ENCODE results near the gene OGFR.

Gene OGFR

GRCh38 chr20:62765021-62765420 is 39.6 kb upstream of the OGFR start:
- Histone ChIP-seq H3K4me3 (IDR thresholded peaks at IDR 0.05; ENCODE audit: insufficient read depth, low read depth, low read length) (no peak overlapping the region), H2AFZ (ENCODE audit: low read depth) (no peak overlapping the region), H3K79me2 (ENCODE audit: insufficient read depth, low read depth) (no peaks in the 10 kb centered on the region), H3K36me3 (ENCODE audit: insufficient read depth) (no peaks in the 10 kb centered on the region), H3K9ac (no peak overlapping the region), H4K20me1 (ENCODE audit: insufficient read depth) (no peaks in the 10 kb centered on the region), H3K4me1 (ENCODE audit: low read depth, poor library complexity, severe bottlenecking) (no peaks in the 10 kb centered on the region), H3K27ac (no peak overlapping the region), H3K4me2 (no peak overlapping the region), H3K27me3 (ENCODE audit: insufficient read depth, low read depth) (peaks cover 95% of the 10 kb centered on the region)
- TF ChIP-seq, protein P1, sequence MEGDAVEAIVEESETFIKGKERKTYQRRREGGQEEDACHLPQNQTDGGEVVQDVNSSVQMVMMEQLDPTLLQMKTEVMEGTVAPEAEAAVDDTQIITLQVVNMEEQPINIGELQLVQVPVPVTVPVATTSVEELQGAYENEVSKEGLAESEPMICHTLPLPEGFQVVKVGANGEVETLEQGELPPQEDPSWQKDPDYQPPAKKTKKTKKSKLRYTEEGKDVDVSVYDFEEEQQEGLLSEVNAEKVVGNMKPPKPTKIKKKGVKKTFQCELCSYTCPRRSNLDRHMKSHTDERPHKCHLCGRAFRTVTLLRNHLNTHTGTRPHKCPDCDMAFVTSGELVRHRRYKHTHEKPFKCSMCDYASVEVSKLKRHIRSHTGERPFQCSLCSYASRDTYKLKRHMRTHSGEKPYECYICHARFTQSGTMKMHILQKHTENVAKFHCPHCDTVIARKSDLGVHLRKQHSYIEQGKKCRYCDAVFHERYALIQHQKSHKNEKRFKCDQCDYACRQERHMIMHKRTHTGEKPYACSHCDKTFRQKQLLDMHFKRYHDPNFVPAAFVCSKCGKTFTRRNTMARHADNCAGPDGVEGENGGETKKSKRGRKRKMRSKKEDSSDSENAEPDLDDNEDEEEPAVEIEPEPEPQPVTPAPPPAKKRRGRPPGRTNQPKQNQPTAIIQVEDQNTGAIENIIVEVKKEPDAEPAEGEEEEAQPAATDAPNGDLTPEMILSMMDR (conservative IDR thresholded peaks at IDR 0.05; ENCODE audit: low read depth, low read length): no peak

DNA sequence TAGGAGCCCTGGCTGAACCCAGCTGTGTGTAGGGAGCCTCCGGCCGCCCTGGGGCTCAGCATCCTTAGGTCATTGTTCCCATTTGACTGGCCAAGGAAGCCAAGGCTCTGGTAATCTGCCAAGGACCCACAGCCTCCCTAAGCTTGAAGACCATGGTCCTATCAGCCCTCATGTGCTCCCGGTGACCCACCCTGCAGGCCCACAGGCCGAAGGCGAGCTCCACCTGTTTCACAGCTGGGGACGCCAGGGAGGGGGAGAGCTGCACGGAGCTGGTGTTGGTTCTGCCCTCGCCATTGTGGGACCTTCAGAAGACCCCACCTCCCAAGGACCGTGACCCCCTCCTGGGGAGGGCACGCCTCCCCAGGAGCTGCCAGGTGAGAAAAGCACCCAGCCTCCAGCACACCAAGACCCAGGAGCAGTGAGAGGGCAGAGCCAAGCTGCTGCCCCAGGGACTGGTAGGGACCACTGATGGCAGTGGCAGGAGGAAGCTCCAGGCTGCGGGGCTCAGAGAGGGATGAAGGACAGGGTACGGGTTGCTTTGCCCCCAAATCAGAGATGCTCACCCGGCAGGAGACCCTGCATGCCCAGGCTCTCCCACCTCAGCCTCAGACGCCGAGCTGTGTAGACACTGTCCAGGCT is 39.1 kb upstream of the OGFR start:
- Histone ChIP-seq H3K4me2 (no peak overlapping the region), H3K27me3 (ENCODE audit: insufficient read depth, low read depth) (peaks cover 97% of the 10 kb centered on the region), H2AFZ (ENCODE audit: low read depth) (no peak overlapping the region), H3K4me1 (ENCODE audit: low read depth, poor library complexity, severe bottlenecking) (no peaks in the 10 kb centered on the region), H3K27ac (no peak overlapping the region), H4K20me1 (ENCODE audit: insufficient read depth) (no peaks in the 10 kb centered on the region), H3K4me3 (IDR thresholded peaks at IDR 0.05; ENCODE audit: insufficient read depth, low read depth, low read length) (no peak overlapping the region), H3K9ac (no peak overlapping the region), H3K36me3 (ENCODE audit: insufficient read depth) (no peaks in the 10 kb centered on the region), H3K79me2 (ENCODE audit: insufficient read depth, low read depth) (no peaks in the 10 kb centered on the region)
- TF ChIP-seq, protein P1 (conservative IDR thresholded peaks at IDR 0.05; ENCODE audit: low read depth, low read length): no peak

DNA sequence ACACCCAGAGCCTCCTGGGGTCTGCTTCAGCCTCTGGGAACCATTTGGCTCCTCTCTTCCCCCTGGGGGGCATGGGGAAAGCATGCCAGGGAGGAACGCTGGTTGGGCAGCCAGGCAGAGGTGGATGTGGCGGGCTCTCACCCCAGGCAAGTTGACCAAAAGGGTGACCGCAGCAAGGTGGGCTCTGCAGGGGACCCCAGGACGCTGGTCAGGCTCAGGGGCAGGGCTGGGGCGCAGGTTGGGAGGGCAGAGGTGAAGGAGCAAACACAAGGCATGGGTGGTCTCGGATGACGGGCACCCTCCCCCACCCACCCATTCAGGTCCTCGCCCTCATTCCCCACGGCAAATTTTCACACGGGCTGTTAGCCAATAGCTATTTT is 38.6 kb upstream of the OGFR start:
- H4K20me1 ChIP-seq (ENCODE audit: insufficient read depth): no peaks in the 10 kb centered on the region
- no peaks in the 10 kb centered on the region for H3K4me1 ChIP-seq (ENCODE audit: low read depth, poor library complexity, severe bottlenecking)
- H2AFZ ChIP-seq (ENCODE audit: low read depth): no peak overlapping the region
- H3K27me3 ChIP-seq (ENCODE audit: insufficient read depth, low read depth): peaks cover 97% of the 10 kb centered on the region
- TF ChIP-seq, protein P1 (conservative IDR thresholded peaks at IDR 0.05; ENCODE audit: low read depth, low read length): no peak
- H3K27ac ChIP-seq: no peak overlapping the region
- H3K4me2 ChIP-seq: no peak overlapping the region
- H3K4me3 ChIP-seq (IDR thresholded peaks at IDR 0.05; ENCODE audit: insufficient read depth, low read depth, low read length): no peak overlapping the region
- H3K36me3 ChIP-seq (ENCODE audit: insufficient read depth): no peaks in the 10 kb centered on the region
- H3K79me2 ChIP-seq (ENCODE audit: insufficient read depth, low read depth): no peaks in the 10 kb centered on the region
- H3K9ac ChIP-seq: no peak overlapping the region

GRCh38 chr20:62766716-62767115 is 37.9 kb upstream of the OGFR start:
- H3K36me3 ChIP-seq (ENCODE audit: insufficient read depth): no peaks in the 10 kb centered on the region

More at GRCh38 chr20:62766716-62767115, 37.9 kb upstream of the OGFR start:
- no peaks in the 10 kb centered on the region for H3K4me1 ChIP-seq (ENCODE audit: low read depth, poor library complexity, severe bottlenecking)
- no peaks in the 10 kb centered on the region for H4K20me1 ChIP-seq (ENCODE audit: insufficient read depth)
- TF ChIP-seq, protein P1 (conservative IDR thresholded peaks at IDR 0.05; ENCODE audit: low read depth, low read length): no peak
- H3K27me3 ChIP-seq (ENCODE audit: insufficient read depth, low read depth): peaks cover 97% of the 10 kb centered on the region
- H2AFZ ChIP-seq (ENCODE audit: low read depth): no peak overlapping the region
- no peaks in the 10 kb centered on the region for H3K79me2 ChIP-seq (ENCODE audit: insufficient read depth, low read depth)
- H3K27ac ChIP-seq: no peak overlapping the region
- no peak overlapping the region for H3K4me2 ChIP-seq
- H3K9ac ChIP-seq: no peak overlapping the region
- no peak overlapping the region for H3K4me3 ChIP-seq (IDR thresholded peaks at IDR 0.05; ENCODE audit: insufficient read depth, low read depth, low read length)

Measured in KMS-11 (cell line).